Left ventricle myocardium superior (tissue), 1 donor: Measurements from ENCODE around the gene OR2J3. TPM values are rescaled to one million over a fixed set of nuclear protein-coding genes. Genes with fewer than 3 reads are reported as not detected.
"Not testable (repeated sequence)": the region's sequence is repeated elsewhere in the genome, so short reads cannot be mapped to it uniquely, and the experiment has no call there.

ENCODE experiments used
- ATAC-seq: fragments of 200-7000 bp; cut with Tn5 transposase; one replicate; pipeline ENCODE4 v1.9.1; 2020; ENCODE audit warnings: mild to moderate bottlenecking, moderate library complexity
- DNase-seq: peaks from one replicate; pipeline ENCODE4 v3.0.0-alpha.2; 2020
- intact Hi-C: fragments of 100-400 bp; cut with micrococcal nuclease; formaldehyde crosslinking; loops from one replicate; pipeline ENCODE4 v1.11.0; 2022
- total RNA-seq: library from RNA; stranded (reverse); fragmentation: NEBNext Ultra II Directional; extraction: Animal tissue kit (Norgen Biotek cat#: 25700); gene quantifications from one replicate; pipeline ENCODE4 v1.2.1, GENCODE V29; 2021
- donor health status: DM: no; HTN: yes; CAD: no; lungs with severe emphysema.

The OR2J3 gene
- total RNA-seq, 1 donor from 2014 or later: not detected

DNA sequence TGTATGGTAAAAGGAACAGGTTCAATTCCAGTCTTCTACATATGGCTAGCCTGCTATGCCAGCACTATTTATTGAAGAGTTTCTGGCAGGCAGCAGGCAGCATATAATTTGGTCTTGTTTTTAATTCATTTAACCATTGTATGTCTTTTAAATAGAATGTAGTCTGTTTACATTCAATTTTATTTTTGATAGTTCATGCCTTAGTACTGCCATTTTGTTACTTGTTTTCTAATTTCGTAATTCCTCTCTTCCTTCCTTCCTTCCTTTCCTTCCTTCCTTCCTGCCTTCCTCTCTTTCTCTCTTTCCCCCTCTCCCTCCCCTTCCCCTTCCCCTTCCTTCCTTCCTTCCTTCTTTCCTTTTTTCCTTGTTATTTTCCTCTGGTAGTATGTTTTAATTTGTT lies 45.2 kb downstream of the OR2J3 start:
- intact Hi-C loops: no loop called here
- no peak for DNase-seq

DNA sequence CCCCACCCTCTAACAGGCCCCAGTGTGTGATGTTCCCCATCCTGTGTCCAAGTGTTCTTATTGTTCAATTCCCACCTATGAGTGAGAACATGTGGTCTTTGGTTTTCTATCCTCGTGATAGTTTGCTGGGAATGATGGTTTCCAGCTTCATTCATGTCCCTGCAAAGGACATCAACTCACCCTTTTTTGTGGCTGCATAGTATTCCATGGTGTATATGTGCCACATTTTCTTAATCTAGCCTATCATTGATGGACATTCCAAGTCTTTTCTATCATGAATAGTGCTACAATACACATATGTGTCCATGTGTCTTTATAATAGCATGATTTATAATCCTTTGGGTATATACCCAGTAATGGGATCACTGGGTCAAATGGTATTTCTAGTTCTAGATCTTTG lies 47.3 kb downstream of the OR2J3 start:
- intact Hi-C loops, ATAC-seq, DNase-seq: not testable (repeated sequence)

More for the DNA sequence above, 45.2 kb downstream of the OR2J3 start:
- ATAC-seq: no peak

DNA sequence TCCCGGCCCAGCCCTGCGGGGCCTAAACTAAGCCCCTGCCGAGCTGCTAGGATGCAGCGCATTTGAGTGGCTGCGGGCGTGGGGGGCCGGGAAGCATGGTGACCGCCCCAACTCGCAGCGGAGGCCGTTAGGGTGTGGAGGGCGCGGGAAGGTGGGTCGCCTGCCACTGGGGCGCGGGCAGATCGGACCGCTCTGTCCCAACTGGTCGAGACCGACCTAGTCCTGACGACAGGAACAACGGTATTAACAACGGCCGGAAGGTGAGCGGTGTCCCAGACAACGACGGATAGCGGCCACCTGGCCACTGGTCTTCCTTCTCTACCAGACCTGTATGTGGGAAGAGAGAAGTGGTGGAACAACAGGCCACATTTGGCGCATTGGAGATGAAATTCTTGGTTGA lies 52.1 kb downstream of the OR2J3 start:
- ATAC-seq, intact Hi-C loops, DNase-seq: not testable (repeated sequence)

Other genes starting within 250 kb of the OR2J3 start
- gene TRIM27, start 184.1 kb upstream of the OR2J3 start, total RNA-seq: 19.2 TPM
- gene ZNF311, start 102.7 kb upstream of the OR2J3 start, total RNA-seq: 0.30 TPM
- gene OR2W1, start 62.9 kb upstream of the OR2J3 start, total RNA-seq: not detected
- gene OR2B3, start 20.7 kb upstream of the OR2J3 start, total RNA-seq: not detected
- gene OR2J1, start 8.6 kb upstream of the OR2J3 start, total RNA-seq: not detected
- gene OR2J2, start 62.8 kb downstream of the OR2J3 start, total RNA-seq: not detected
- gene OR14J1, start 193.6 kb downstream of the OR2J3 start, total RNA-seq: not detected